Peyer's patch (tissue), 4 donors: ENCODE results near the gene SOD1.

Experiments used
- CTCF ChIP-seq, 6 experiments: fragments of 450-650 bp in 4 of 6; fragments of 200-600 bp in 2 of 6; sonication (generic) in 1 of 6; IDR thresholded peaks; one replicate each; pipeline ENCODE4 v1.5.1; 2017 to 2019; ENCODE audit warnings: antibody characterized with exemption in 6 of 6, mild to moderate bottlenecking in 3 of 6, moderate library complexity in 1 of 6
- POLR2A ChIP-seq, 2 donors: fragments of 450-650 bp; IDR thresholded peaks; one replicate each; pipeline ENCODE4 v1.5.1; 2017; ENCODE audit warnings: antibody characterized with exemption in 2 of 2, mild to moderate bottlenecking in 2 of 2, moderate library complexity in 2 of 2

DNA sequence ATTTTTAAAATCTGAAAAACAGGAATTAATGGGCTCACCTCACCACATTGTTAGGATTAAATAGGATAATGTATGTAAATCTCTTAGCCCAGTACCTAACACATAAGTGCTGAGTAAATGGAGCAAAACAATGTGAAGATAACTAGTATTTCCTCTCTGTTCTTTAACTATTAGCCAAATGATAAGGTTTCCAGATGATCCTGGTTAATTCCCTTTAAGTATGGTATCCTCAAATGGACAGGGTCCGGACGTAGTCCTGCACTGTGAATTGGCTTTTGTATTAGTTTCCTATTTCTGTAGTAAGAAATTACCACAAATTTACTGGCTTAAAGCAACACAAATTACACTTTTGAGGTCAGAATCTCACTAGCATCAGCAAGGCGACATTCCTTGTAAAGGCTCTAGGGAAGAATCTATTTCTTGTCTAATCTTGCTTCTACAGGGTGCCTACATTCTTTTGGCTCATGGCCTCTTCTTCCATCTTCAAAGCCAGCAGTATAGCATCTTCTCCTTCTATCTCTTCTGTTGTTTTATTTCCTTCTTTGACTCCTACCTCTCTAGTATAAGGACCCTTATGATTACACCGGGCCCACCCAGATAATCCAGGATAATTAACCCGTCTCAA is 55.4 kb downstream of the SOD1 start:
- TF ChIP-seq CTCF (IDR thresholded peaks at IDR 0.05) = no peak
- no peak for TF ChIP-seq POLR2A (IDR thresholded peaks at IDR 0.05)
